Neural progenitor cell (in vitro differentiated cells): ENCODE results near the gene NBDY.

Source experiments
- EZH2 ChIP-seq: fragments of 200-600 bp; sonication (generic); IDR thresholded peaks from 2 replicates; pipeline ENCODE4 v1.6.1; 2017; ENCODE audit warnings: antibody characterized with exemption, mild to moderate bottlenecking, moderate library complexity
- TF ChIP-seq, protein P1 (sequence below): fragments of 200-600 bp; sonication (generic); IDR thresholded peaks from 2 replicates; pipeline ENCODE4 v1.5.1; 2017; ENCODE audit warnings: antibody characterized with exemption, mild to moderate bottlenecking

DNA sequence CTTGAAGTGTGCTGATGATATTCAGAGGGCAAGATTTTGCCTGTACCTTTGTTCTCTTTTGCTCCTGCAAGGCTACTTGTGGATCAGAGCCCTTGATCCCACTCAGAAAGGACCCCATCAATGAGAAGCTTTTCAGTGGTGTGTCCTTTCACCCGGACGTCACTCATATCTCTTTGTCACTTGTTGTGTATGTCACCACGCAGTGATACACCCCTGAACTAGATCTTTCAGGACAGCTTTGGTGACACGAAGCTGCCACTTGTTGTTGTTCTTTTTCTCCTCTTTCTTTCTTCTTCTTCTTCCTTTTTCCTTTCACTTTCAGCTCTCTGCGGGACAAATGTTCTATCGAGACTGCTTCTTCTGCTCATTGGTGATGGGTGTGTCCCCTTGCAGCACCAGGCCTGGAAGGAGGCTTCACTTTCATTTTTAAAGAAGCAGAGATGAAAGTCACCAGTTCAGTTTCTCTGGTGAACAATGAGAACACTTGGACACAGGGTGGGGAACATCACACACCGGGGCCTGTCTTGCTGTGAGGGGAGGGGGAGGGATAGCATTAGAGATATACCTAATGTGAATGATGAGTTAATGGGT, 83.6 kb downstream of the NBDY start:
- TF ChIP-seq, protein P1, sequence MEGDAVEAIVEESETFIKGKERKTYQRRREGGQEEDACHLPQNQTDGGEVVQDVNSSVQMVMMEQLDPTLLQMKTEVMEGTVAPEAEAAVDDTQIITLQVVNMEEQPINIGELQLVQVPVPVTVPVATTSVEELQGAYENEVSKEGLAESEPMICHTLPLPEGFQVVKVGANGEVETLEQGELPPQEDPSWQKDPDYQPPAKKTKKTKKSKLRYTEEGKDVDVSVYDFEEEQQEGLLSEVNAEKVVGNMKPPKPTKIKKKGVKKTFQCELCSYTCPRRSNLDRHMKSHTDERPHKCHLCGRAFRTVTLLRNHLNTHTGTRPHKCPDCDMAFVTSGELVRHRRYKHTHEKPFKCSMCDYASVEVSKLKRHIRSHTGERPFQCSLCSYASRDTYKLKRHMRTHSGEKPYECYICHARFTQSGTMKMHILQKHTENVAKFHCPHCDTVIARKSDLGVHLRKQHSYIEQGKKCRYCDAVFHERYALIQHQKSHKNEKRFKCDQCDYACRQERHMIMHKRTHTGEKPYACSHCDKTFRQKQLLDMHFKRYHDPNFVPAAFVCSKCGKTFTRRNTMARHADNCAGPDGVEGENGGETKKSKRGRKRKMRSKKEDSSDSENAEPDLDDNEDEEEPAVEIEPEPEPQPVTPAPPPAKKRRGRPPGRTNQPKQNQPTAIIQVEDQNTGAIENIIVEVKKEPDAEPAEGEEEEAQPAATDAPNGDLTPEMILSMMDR = no peak
- no peak for TF ChIP-seq EZH2
